ENCODE data around the gene CKAP5. TPM values are rescaled to one million over a fixed set of nuclear protein-coding genes. Genes with fewer than 3 reads are reported as not detected.

Gene CKAP5
- total RNA-seq, 1 experiment from 2014 or later: 166 TPM

DNA sequence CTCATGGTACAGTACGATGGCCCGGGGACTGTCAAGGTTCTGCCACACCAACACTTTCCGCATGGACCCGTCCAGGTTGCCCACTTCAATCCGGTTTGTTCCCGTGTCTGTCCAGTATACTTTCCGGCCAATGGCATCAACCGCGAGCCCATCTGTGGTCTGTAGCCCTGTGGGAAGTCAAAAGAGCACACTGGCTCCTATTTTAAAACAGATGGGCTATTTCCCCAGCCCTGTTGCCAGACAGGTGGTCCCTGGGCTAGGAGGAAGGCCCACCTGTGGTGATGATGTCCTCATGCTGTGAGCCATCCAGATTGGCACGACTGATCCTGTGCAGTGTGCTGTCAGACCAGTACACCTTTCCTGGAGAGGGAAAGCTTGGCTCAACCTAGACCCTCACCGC is 30.4 kb upstream of the CKAP5 start:
- BruUV-seq (replicated peaks): no TSS peak
- DNase-seq (ENCODE audit: low read depth, low spot score): no peak
- ChIA-PET POLR2A (no interaction called here), RAD21 (ENCODE audit: low non-redundant PET in 1 of 2, low total read pairs in 2 of 2, uncharacterized antibody in 2 of 2, unreplicated experiment in 2 of 2) (no interaction called here), CTCF (no interaction called here)
- Histone ChIP-seq H3K27ac (ENCODE audit: low read depth, low read length) (no peak overlapping the region), H3K36me3 (ENCODE audit: control insufficient read depth in 1 of 2, insufficient read depth in 2 of 2, low read length in 2 of 2) (peaks cover 0 to 3% of the 10 kb centered on the region in 2 experiments; a peak in 2 of 4 replicates), H3K9ac (ENCODE audit: low read length) (no peak overlapping the region), H3K27me3 (ENCODE audit: insufficient read depth, low read length) (no peaks in the 10 kb centered on the region), H2AFZ (ENCODE audit: low read depth, low read length, poor library complexity, severe bottlenecking) (no peak overlapping the region), H3K9me2 (ENCODE audit: insufficient read depth) (no peaks in the 10 kb centered on the region), H3K4me1 (ENCODE audit: control insufficient read depth in 1 of 2, insufficient read depth in 2 of 2, low read length in 2 of 2) (no peaks in the 10 kb centered on the region), H3K79me2 (ENCODE audit: insufficient read depth, low read length) (no peaks in the 10 kb centered on the region), H4K20me1 (ENCODE audit: insufficient read depth) (no peaks in the 10 kb centered on the region), H3K9me3 (ENCODE audit: control insufficient read depth in 1 of 2, insufficient read depth in 1 of 2, low read depth in 1 of 2, low read length in 2 of 2) (no peaks in the 10 kb centered on the region), H3K4me3 (replicated peaks in 1 of 2; ENCODE audit: low read depth in 1 of 2, low read length in 2 of 2) (no peak overlapping the region), H3K4me2 (ENCODE audit: low read length) (no peak overlapping the region)
- intact Hi-C loops (cut with micrococcal nuclease): no loop called here
- ATAC-seq: no peak
- TF ChIP-seq ZFX (IDR thresholded peaks at IDR 0.05) (no peak), EZH2phosphoT487 (IDR thresholded peaks at IDR 0.05; ENCODE audit: borderline replicate concordance) (no peak), JUND (IDR thresholded peaks at IDR 0.05) (no peak)
- TF ChIP-seq, protein P1, sequence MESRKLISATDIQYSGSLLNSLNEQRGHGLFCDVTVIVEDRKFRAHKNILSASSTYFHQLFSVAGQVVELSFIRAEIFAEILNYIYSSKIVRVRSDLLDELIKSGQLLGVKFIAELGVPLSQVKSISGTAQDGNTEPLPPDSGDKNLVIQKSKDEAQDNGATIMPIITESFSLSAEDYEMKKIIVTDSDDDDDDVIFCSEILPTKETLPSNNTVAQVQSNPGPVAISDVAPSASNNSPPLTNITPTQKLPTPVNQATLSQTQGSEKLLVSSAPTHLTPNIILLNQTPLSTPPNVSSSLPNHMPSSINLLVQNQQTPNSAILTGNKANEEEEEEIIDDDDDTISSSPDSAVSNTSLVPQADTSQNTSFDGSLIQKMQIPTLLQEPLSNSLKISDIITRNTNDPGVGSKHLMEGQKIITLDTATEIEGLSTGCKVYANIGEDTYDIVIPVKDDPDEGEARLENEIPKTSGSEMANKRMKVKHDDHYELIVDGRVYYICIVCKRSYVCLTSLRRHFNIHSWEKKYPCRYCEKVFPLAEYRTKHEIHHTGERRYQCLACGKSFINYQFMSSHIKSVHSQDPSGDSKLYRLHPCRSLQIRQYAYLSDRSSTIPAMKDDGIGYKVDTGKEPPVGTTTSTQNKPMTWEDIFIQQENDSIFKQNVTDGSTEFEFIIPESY (IDR thresholded peaks at IDR 0.05; ENCODE audit: extremely low read depth, insufficient replicate concordance, low read length): no peak
- TF ChIP-seq, protein P2, sequence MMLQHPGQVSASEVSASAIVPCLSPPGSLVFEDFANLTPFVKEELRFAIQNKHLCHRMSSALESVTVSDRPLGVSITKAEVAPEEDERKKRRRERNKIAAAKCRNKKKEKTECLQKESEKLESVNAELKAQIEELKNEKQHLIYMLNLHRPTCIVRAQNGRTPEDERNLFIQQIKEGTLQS (IDR thresholded peaks at IDR 0.05): no peak

DNA sequence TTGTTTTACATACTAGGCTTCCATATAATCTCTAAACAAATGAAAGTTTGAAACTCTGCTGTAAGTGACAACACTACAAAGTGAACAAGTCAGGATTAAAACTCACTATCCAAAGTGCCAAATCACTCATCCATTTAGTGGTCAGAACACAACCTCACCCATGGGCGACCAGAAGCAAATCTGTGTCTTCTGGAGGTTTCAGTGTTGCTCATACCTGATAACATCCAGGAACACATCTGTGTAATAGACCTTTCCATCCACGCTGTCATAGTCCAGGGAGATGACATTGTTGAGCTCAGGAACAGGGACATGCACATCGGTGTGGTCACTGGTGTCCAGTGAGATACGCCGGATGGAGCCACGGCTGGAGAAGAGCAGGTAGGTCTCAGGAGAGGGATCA is 28.5 kb upstream of the CKAP5 start:
- intact Hi-C loops (cut with micrococcal nuclease): no loop called here
- no peak overlapping the region for H3K4me3 ChIP-seq (replicated peaks in 1 of 2; ENCODE audit: low read depth in 1 of 2, low read length in 2 of 2)
- RAD21 ChIA-PET (ENCODE audit: low non-redundant PET in 1 of 2, low total read pairs in 2 of 2, uncharacterized antibody in 2 of 2, unreplicated experiment in 2 of 2): no interaction called here
- TF ChIP-seq CEBPB (IDR thresholded peaks at IDR 0.05; ENCODE audit: low read depth): no peak
- TF ChIP-seq, protein P3, sequence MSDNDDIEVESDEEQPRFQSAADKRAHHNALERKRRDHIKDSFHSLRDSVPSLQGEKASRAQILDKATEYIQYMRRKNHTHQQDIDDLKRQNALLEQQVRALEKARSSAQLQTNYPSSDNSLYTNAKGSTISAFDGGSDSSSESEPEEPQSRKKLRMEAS (IDR thresholded peaks at IDR 0.05): no peak
- no peak for TF ChIP-seq SRF (IDR thresholded peaks at IDR 0.05; ENCODE audit: low read depth)
- no peak for TF ChIP-seq FOSL1 (IDR thresholded peaks at IDR 0.05; ENCODE audit: low read depth)
- TF ChIP-seq EZH2 (IDR thresholded peaks at IDR 0.05): no peak
- TF ChIP-seq, protein P4, sequence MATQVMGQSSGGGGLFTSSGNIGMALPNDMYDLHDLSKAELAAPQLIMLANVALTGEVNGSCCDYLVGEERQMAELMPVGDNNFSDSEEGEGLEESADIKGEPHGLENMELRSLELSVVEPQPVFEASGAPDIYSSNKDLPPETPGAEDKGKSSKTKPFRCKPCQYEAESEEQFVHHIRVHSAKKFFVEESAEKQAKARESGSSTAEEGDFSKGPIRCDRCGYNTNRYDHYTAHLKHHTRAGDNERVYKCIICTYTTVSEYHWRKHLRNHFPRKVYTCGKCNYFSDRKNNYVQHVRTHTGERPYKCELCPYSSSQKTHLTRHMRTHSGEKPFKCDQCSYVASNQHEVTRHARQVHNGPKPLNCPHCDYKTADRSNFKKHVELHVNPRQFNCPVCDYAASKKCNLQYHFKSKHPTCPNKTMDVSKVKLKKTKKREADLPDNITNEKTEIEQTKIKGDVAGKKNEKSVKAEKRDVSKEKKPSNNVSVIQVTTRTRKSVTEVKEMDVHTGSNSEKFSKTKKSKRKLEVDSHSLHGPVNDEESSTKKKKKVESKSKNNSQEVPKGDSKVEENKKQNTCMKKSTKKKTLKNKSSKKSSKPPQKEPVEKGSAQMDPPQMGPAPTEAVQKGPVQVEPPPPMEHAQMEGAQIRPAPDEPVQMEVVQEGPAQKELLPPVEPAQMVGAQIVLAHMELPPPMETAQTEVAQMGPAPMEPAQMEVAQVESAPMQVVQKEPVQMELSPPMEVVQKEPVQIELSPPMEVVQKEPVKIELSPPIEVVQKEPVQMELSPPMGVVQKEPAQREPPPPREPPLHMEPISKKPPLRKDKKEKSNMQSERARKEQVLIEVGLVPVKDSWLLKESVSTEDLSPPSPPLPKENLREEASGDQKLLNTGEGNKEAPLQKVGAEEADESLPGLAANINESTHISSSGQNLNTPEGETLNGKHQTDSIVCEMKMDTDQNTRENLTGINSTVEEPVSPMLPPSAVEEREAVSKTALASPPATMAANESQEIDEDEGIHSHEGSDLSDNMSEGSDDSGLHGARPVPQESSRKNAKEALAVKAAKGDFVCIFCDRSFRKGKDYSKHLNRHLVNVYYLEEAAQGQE (IDR thresholded peaks at IDR 0.05; ENCODE audit: low read depth): no peak
- TF ChIP-seq JUND (IDR thresholded peaks at IDR 0.05): no peak
- TF ChIP-seq, protein P5, sequence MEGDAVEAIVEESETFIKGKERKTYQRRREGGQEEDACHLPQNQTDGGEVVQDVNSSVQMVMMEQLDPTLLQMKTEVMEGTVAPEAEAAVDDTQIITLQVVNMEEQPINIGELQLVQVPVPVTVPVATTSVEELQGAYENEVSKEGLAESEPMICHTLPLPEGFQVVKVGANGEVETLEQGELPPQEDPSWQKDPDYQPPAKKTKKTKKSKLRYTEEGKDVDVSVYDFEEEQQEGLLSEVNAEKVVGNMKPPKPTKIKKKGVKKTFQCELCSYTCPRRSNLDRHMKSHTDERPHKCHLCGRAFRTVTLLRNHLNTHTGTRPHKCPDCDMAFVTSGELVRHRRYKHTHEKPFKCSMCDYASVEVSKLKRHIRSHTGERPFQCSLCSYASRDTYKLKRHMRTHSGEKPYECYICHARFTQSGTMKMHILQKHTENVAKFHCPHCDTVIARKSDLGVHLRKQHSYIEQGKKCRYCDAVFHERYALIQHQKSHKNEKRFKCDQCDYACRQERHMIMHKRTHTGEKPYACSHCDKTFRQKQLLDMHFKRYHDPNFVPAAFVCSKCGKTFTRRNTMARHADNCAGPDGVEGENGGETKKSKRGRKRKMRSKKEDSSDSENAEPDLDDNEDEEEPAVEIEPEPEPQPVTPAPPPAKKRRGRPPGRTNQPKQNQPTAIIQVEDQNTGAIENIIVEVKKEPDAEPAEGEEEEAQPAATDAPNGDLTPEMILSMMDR (IDR thresholded peaks at IDR 0.05 in 2 of 3, conservative IDR thresholded peaks at IDR 0.05 in 1 of 3; ENCODE audit: borderline replicate concordance in 1 of 3, insufficient read depth in 1 of 3, low read depth in 2 of 3, low read length in 2 of 3): no peak
- TF ChIP-seq ZFX (IDR thresholded peaks at IDR 0.05): no peak
- no peak for TF ChIP-seq POLR2AphosphoS5 (IDR thresholded peaks at IDR 0.05; ENCODE audit: low read depth, low read length)
- TF ChIP-seq CBX3 (IDR thresholded peaks at IDR 0.05; ENCODE audit: low read depth): no peak

More for the DNA sequence above, 28.5 kb upstream of the CKAP5 start:
- Histone ChIP-seq H3K27ac (ENCODE audit: low read depth, low read length) (no peak overlapping the region), H3K9me3 (ENCODE audit: control insufficient read depth in 1 of 2, insufficient read depth in 1 of 2, low read depth in 1 of 2, low read length in 2 of 2) (no peaks in the 10 kb centered on the region), H2AFZ (ENCODE audit: low read depth, low read length, poor library complexity, severe bottlenecking) (no peak overlapping the region), H3K79me2 (ENCODE audit: insufficient read depth, low read length) (no peaks in the 10 kb centered on the region), H3K36me3 (ENCODE audit: control insufficient read depth in 1 of 2, insufficient read depth in 2 of 2, low read length in 2 of 2) (peaks cover 0 to 3% of the 10 kb centered on the region in 2 experiments; a peak in 2 of 4 replicates), H3K4me1 (ENCODE audit: control insufficient read depth in 1 of 2, insufficient read depth in 2 of 2, low read length in 2 of 2) (no peaks in the 10 kb centered on the region), H4K20me1 (ENCODE audit: insufficient read depth) (no peaks in the 10 kb centered on the region), H3K9me2 (ENCODE audit: insufficient read depth) (no peaks in the 10 kb centered on the region), H3K9ac (ENCODE audit: low read length) (no peak overlapping the region), H3K27me3 (ENCODE audit: insufficient read depth, low read length) (no peaks in the 10 kb centered on the region), H3K4me2 (ENCODE audit: low read length) (no peak overlapping the region)
- ATAC-seq: no peak
- no peak for DNase-seq (ENCODE audit: low read depth, low spot score)
- no TSS peak for BruUV-seq (replicated peaks)
- CTCF ChIA-PET: no interaction called here
- POLR2A ChIA-PET: no interaction called here
